Uterus (tissue), 4 donors: ENCODE results near the gene BMPR2. TPM values are rescaled to one million over a fixed set of nuclear protein-coding genes. Genes with fewer than 3 reads are reported as not detected.

Experiments used
- DNase-seq, 2 donors: peaks; one replicate each; pipeline ENCODE4 v3.0.0-alpha.2; 2019 to 2020
- H3K27ac ChIP-seq, 2 donors: fragments of 200-600 bp; sonication (generic); 1 replicate in 1 of 2; 2 replicates in 1 of 2; pipeline ENCODE4 v1.5.1; 2016 to 2018
- H3K27me3 ChIP-seq, 2 donors: fragments of 200-600 bp; sonication (generic); one replicate each; pipeline ENCODE4 v1.5.1; 2018 to 2019; ENCODE audit warnings: control low read depth in 1 of 2
- H3K36me3 ChIP-seq, 2 donors: fragments of 200-600 bp; sonication (generic); one replicate each; pipeline ENCODE4 v1.5.1; 2019; ENCODE audit warnings: control low read depth in 1 of 2
- H3K4me1 ChIP-seq, 2 donors: fragments of 200-600 bp; sonication (generic); one replicate each; pipeline ENCODE4 v1.5.1; 2018 to 2019; ENCODE audit warnings: control low read depth in 1 of 2
- H3K4me3 ChIP-seq, 2 donors: fragments of 200-600 bp; sonication (generic); 1 replicate in 1 of 2; 2 replicates in 1 of 2; pipeline ENCODE4 v1.5.1; 2018 to 2019; ENCODE audit warnings: mild to moderate bottlenecking in 1 of 2
- H3K9me3 ChIP-seq, 2 donors: fragments of 200-600 bp; sonication (generic); one replicate each; pipeline ENCODE4 v1.5.1; 2019; ENCODE audit warnings: control low read depth in 1 of 2
- POLR2A ChIP-seq, 2 donors: fragments of 450-650 bp; IDR thresholded peaks; one replicate each; pipeline ENCODE4 v1.6.1; 2016; ENCODE audit warnings: antibody characterized with exemption in 2 of 2, mild to moderate bottlenecking in 1 of 2, moderate library complexity in 1 of 2
- intact Hi-C: fragments of 100-400 bp; cut with DNase I; formaldehyde crosslinking; loops from one replicate; pipeline ENCODE4 v1.15.1; 2023; ENCODE audit warnings: low total_unique reads
- total RNA-seq, 4 donors: library from RNA; depleted of rRNA in 3 of 4; stranded (reverse); fragments of >200 nt in 3 of 4; gene quantifications; one replicate each; pipeline versions ENCODE4 v1.1.0 to v1.2.4, GENCODE V29; 2014 to 2023
- TF ChIP-seq, protein P1 (sequence below), 4 experiments: fragments of 200-600 bp in 2 of 4; fragments of 450-650 bp in 2 of 4; sonication (generic) in 2 of 4; IDR thresholded peaks; one replicate each; pipeline ENCODE4 v1.5.1; 2016 to 2019; ENCODE audit warnings: antibody characterized with exemption in 4 of 4, mild to moderate bottlenecking in 2 of 4, moderate library complexity in 1 of 4
- donor health status: DM: yes; HTN: yes; CAD: no.

BMPR2 gene
- total RNA-seq, 4 donors from 2014 or later = 38.7 to 101 (median 62.3) TPM

DNA sequence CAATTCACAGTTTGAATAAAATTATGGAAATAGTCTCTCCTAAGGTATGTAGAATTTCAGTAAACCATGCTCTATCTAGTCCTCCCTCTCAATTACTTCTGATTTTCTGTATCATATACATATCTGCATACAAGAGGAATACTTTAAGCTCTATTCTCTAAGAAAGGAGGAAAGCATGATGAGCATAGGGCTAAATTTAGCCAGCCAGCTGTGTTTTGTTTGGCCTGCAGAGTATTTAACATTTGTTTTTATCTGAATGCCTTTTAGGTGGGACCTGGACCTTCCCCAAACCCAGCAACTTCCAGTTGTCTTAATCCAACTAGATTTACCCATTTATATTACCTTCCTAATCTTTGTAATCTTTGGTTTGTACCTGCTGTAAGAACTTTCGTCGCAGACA, 216.4 kb downstream of the BMPR2 start:
- DNase-seq = no peak
- no peaks in the 10 kb centered on the region for H3K27me3 ChIP-seq
- no peak overlapping the region for H3K4me3 ChIP-seq
- H3K9me3 ChIP-seq = no peaks in the 10 kb centered on the region
- H3K4me1 ChIP-seq = no peaks in the 10 kb centered on the region
- no peak overlapping the region for H3K27ac ChIP-seq
- TF ChIP-seq POLR2A (IDR thresholded peaks at IDR 0.05) = no peak
- TF ChIP-seq, protein P1, sequence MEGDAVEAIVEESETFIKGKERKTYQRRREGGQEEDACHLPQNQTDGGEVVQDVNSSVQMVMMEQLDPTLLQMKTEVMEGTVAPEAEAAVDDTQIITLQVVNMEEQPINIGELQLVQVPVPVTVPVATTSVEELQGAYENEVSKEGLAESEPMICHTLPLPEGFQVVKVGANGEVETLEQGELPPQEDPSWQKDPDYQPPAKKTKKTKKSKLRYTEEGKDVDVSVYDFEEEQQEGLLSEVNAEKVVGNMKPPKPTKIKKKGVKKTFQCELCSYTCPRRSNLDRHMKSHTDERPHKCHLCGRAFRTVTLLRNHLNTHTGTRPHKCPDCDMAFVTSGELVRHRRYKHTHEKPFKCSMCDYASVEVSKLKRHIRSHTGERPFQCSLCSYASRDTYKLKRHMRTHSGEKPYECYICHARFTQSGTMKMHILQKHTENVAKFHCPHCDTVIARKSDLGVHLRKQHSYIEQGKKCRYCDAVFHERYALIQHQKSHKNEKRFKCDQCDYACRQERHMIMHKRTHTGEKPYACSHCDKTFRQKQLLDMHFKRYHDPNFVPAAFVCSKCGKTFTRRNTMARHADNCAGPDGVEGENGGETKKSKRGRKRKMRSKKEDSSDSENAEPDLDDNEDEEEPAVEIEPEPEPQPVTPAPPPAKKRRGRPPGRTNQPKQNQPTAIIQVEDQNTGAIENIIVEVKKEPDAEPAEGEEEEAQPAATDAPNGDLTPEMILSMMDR (IDR thresholded peaks at IDR 0.05) = no peak
- intact Hi-C loops = no loop called here
- H3K36me3 ChIP-seq = no peaks in the 10 kb centered on the region

DNA sequence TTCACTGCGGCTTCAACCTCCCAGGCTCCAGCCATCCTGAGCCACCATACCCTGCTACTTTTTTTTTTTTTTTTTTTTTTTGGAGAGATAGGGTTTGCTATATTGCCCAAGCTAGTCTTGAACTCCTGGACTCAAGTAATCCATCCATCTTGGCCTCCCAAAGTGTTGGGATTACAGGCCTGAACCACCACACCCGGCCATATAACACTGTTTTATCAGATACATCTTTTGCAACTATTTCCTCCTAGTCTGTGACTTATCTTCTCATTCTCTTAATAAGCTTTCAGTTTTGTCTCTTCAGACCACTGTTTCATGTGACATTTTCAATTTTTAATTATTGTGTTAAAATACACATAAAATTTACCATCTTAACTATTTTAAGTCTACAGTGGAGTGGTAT, 223.0 kb downstream of the BMPR2 start:
- intact Hi-C loops = no loop called here
- Histone ChIP-seq H3K4me3 (no peak overlapping the region), H3K4me1 (no peaks in the 10 kb centered on the region), H3K36me3 (no peaks in the 10 kb centered on the region), H3K27ac (no peak overlapping the region), H3K9me3 (no peaks in the 10 kb centered on the region), H3K27me3 (no peaks in the 10 kb centered on the region)
- TF ChIP-seq POLR2A (IDR thresholded peaks at IDR 0.05) = no peak
- TF ChIP-seq, protein P1 (IDR thresholded peaks at IDR 0.05) = no peak
- DNase-seq = no peak

DNA sequence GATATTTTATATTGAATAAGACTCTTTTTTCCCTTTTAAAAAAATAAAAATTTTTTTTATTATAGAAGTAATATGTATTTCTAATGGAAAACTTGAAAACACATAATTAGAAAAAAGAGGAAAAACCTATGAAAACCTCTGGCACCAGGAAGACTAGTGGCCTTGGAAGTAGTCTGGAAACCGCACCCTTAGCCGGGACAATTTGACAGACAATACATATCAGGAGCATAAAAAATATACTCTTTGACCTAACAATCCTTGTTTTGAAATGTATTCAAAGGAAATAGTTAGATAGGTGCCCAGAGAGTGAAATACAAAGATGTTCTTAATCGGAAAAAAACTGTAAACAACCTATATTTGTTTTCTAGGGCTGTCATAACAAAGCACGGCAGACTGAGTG, 223.8 kb downstream of the BMPR2 start:
- no peak overlapping the region for H3K27ac ChIP-seq
- no peaks in the 10 kb centered on the region for H3K4me1 ChIP-seq
- no peaks in the 10 kb centered on the region for H3K27me3 ChIP-seq
- intact Hi-C loops = no loop called here
- no peak overlapping the region for H3K4me3 ChIP-seq
- no peak for TF ChIP-seq POLR2A (IDR thresholded peaks at IDR 0.05)
- TF ChIP-seq, protein P1 (IDR thresholded peaks at IDR 0.05) = no peak
- no peaks in the 10 kb centered on the region for H3K36me3 ChIP-seq
- no peak for DNase-seq
- no peaks in the 10 kb centered on the region for H3K9me3 ChIP-seq

DNA sequence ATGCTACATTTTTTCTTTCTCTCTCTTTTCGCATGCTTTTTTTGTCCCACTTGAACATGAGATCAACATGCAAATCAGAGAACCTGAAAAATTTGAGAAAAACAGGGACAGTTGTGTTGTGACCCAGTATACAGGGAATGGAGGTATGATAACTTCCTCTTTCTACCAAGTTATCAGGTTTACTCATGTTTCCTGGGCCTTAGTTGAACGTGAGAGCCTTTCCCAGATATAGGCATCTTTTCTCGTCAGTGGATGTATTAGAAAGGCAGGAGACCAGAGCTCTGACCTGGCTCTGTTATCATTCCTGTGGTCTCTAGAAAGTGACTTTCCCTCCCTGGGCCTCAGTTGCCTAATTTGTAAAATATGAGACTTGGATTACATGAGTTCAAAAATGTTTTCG, 228.6 kb downstream of the BMPR2 start:
- intact Hi-C loops = no loop called here
- Histone ChIP-seq H3K36me3 (no peaks in the 10 kb centered on the region), H3K4me1 (no peaks in the 10 kb centered on the region), H3K4me3 (no peak overlapping the region), H3K9me3 (no peaks in the 10 kb centered on the region), H3K27ac (no peak overlapping the region), H3K27me3 (no peaks in the 10 kb centered on the region)
- no peak for DNase-seq
- TF ChIP-seq, protein P1 (IDR thresholded peaks at IDR 0.05) = no peak
- no peak for TF ChIP-seq POLR2A (IDR thresholded peaks at IDR 0.05)

DNA sequence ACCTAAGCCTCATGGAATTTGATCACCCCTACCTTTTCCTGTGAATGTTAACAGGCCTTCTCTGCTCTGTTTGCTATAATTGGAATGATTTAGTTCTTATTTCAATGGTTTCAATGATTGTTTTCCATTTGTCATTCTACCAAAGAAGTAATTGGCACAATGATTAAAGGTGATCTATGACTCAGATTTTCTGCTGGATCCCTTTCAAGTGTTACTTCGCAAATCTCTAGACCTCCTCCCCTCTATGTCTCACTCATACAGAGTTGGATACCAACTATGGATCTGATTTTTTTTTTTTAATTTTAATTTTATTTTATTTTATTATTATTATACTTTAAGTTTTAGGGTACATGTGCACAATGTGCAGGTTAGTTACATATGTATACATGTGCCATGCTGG, 229.0 kb downstream of the BMPR2 start:
- TF ChIP-seq, protein P1 (IDR thresholded peaks at IDR 0.05) = no peak
- TF ChIP-seq POLR2A (IDR thresholded peaks at IDR 0.05) = no peak
- no peak overlapping the region for H3K27ac ChIP-seq
- H3K36me3 ChIP-seq = no peaks in the 10 kb centered on the region
- no peak for DNase-seq
- H3K27me3 ChIP-seq = no peaks in the 10 kb centered on the region
- intact Hi-C loops = no loop called here
- no peaks in the 10 kb centered on the region for H3K4me1 ChIP-seq
- no peaks in the 10 kb centered on the region for H3K9me3 ChIP-seq
- H3K4me3 ChIP-seq = no peak overlapping the region
